GM12865 (cell line): ENCODE measurements around the gene CTBP1.

Experiments used
- DNase-seq: peaks from one replicate; pipeline ENCODE4 v3.0.0; 2010; ENCODE audit warnings: low read depth
- H3K4me3 ChIP-seq: 2 replicates; pipeline ENCODE4 v1.5.1; 2011; ENCODE audit warnings: mild to moderate bottlenecking, low read depth, low read length, control low read depth
- CTCF ChIP-seq: IDR thresholded peaks from 2 replicates; pipeline ENCODE4 v1.5.1; 2011; ENCODE audit warnings: low read length, control low read depth, low read depth, inconsistent platforms; ENCODE audit not compliant: insufficient read depth; ENCODE audit errors: missing control alignments

CTBP1 gene

DNA sequence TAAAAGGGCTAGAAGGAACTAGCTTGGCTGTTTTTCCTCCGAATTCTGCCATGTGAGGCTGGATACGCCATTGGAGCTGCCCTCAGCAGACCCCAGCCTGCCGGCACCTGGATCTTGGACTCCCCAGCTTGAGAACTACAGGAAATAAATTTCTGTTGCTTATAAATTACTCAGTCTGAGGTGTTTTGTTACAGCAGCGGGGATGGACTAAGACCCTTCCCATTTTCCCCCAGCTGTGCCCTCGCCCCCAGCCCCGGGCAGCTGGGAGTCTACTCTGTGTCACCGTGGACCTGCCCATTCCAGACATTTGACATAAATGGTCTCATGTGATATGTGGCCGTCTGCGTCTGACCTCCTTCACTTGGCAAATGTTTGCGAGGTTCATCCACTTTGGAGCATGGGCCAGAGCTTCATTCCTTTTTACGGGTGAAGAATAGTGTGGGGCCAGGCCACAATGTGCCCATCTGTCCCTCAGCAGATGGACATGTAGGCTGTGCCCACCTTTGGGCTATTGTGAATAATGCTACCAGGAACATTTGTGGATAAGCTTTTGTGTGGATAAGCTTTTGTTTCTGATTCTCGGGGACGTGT lies 45.8 kb downstream of the CTBP1 start:
- H3K4me3 ChIP-seq, result no peak overlapping the region
- no peak for DNase-seq
- no peak for TF ChIP-seq CTCF

- peak overlapping the region; percentile 92 for H3K4me3 ChIP-seq
- DNase-seq, result no peak
- no peak for TF ChIP-seq CTCF
These were observed 46.4 kb downstream of the CTBP1 start for GRCh38 chr4:1202526-1203011.

GRCh38 chr4:1201851-1202525 lies 46.9 kb downstream of the CTBP1 start:
- peak; percentile 93 for DNase-seq
- TF ChIP-seq CTCF, result no peak
- peak overlapping the region; percentile 92 for H3K4me3 ChIP-seq

- TF ChIP-seq CTCF, result no peak
- H3K4me3 ChIP-seq, result peak overlapping the region; percentile 92
- DNase-seq, result peak; percentile 58
These were observed 48.4 kb downstream of the CTBP1 start for GRCh38 chr4:1200425-1201035.

DNA sequence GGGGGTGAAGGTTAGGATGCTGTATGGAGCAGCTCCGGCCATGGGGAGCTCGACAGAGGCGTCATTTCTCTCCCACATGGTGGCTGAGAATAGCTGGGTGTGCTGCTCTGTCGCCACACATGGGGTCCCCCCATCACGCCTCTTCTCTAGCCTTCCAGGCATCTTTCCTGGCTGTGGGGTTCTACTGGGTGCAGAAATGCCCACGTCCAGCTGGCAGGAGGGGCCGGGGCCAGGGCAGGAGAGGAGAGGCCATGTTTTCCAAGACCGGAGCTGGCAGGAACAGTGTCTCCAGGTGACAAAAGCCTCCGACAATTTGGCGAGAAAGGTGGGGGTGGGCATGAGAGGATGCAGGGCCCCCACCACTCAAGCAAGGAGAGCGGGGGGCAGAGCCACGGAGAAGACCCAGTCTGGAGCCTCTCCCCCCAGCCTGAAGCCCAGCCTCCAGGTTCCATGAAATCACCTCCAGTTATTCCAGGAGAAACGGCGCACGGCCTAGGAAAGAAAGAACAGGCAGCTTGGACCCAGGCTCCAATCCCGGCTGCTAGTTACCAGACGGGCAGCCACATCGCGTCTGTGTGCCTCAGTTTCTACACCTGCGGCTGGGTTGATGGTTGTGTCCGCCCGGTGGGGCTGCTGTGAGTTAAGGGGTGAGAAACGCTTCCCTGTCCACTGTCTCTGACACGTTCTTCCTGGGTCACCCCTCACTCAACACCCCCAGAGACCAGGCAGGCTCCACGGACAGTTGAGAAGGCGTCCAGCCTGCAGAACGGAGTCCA lies 49.2 kb downstream of the CTBP1 start:
- peak overlapping the region; percentile 92 for H3K4me3 ChIP-seq
- no peak for TF ChIP-seq CTCF
- no peak for DNase-seq

DNA sequence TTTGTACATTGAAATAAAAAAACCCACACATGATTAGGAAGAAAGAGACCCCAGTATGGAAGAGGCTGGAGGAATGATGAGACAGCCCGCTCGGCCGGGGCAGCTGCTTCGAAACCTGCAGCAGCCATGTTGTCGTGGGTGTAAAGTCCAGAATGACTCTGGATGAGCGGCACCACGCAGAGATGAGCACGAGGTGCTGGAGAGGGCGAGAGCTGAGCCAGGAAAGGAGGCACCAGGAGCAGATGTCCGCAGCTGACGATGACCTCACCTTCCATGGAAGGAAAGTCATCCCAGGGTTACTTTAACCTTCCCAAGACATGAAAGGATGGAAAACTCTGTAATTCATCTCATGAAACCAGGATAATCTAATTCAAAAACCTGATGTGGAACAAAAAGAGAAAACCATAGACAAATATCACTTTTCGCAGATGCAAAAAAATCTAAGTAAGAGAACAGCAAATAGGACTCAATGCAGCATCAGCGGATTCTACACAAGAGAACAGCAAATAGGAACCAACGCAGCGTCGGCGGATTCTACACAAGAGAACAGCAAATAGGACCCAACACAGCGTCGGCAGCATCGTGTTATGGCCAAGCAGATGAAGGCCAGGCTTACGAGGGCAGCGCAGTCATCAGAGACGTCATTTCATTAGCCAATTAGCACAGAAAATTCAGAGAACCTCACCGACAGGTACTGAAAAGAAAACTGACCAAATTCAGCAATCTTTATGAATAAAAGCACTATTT lies 50.7 kb downstream of the CTBP1 start:
- no peak for TF ChIP-seq CTCF
- H3K4me3 ChIP-seq, result no peak overlapping the region
- DNase-seq, result peak; percentile 3
